HepG2 (cell line): ENCODE measurements around the gene CASKIN1. TPM values are rescaled to one million over a fixed set of nuclear protein-coding genes. Genes with fewer than 3 reads are reported as not detected.

Experiments used
- ARID2 ChIP-seq: sonication (generic); formaldehyde crosslinking; IDR thresholded peaks from 2 replicates; pipeline ENCODE4 v1.8.1; 2022; ENCODE audit warnings: mild to moderate bottlenecking, missing genetic modification reagents, borderline replicate concordance
- BORCS8-MEF2B ChIP-seq: sonication (generic); formaldehyde crosslinking; IDR thresholded peaks from 2 replicates; pipeline ENCODE4 v1.8.0; 2022; ENCODE audit warnings: mild to moderate bottlenecking, missing genetic modification reagents
- DR1 ChIP-seq: sonication (generic); formaldehyde crosslinking; IDR thresholded peaks from 2 replicates; pipeline ENCODE4 v1.8.0; 2021; ENCODE audit warnings: mild to moderate bottlenecking, missing genetic modification reagents, inconsistent platforms
- E2F2 ChIP-seq: sonication (generic); formaldehyde crosslinking; IDR thresholded peaks from 2 replicates; pipeline ENCODE4 v1.4.0; 2020; ENCODE audit warnings: missing genetic modification reagents, borderline replicate concordance
- HOXA3 ChIP-seq: sonication (generic); formaldehyde crosslinking; IDR thresholded peaks from 2 replicates; pipeline ENCODE4 v1.5.0; 2020; ENCODE audit warnings: missing genetic modification reagents
- KAT8 ChIP-seq: IDR thresholded peaks from 2 replicates; pipeline ENCODE4 v1.6.1; 2016; ENCODE audit warnings: missing genetic modification reagents, missing compliant biosample characterization
- KDM2A ChIP-seq: sonication (generic); formaldehyde crosslinking; IDR thresholded peaks from 2 replicates; pipeline ENCODE4 v1.4.0; 2020; ENCODE audit warnings: low read depth, missing genetic modification reagents, borderline replicate concordance
- MEIS1 ChIP-seq: sonication (generic); formaldehyde crosslinking; IDR thresholded peaks from 2 replicates; pipeline ENCODE4 v1.9.0; 2021; ENCODE audit warnings: mild to moderate bottlenecking, missing genetic modification reagents, moderate library complexity, borderline replicate concordance
- MIXL1 ChIP-seq: IDR thresholded peaks from 2 replicates; pipeline ENCODE4 v1.6.1; 2016
- PATZ1 ChIP-seq: sonication (generic); formaldehyde crosslinking; IDR thresholded peaks from 2 replicates; pipeline ENCODE4 v1.4.0; 2020; ENCODE audit warnings: missing genetic modification reagents
- STAT6 ChIP-seq: sonication (generic); formaldehyde crosslinking; IDR thresholded peaks from 2 replicates; pipeline ENCODE4 v1.4.0; 2020; ENCODE audit warnings: missing genetic modification reagents, mild to moderate bottlenecking, borderline replicate concordance
- TAF1 ChIP-seq: sonication (generic); formaldehyde crosslinking; IDR thresholded peaks from 2 replicates; pipeline ENCODE4 v1.4.0; 2020; ENCODE audit warnings: missing genetic modification reagents
- TP53 ChIP-seq: sonication (generic); formaldehyde crosslinking; conservative IDR thresholded peaks from 2 replicates; pipeline ENCODE4 v1.4.0; 2020; ENCODE audit warnings: missing genetic modification reagents
- ZBTB7B ChIP-seq: sonication (generic); formaldehyde crosslinking; IDR thresholded peaks from 2 replicates; pipeline ENCODE4 v1.4.0; 2020; ENCODE audit warnings: missing genetic modification reagents
- ZNF550 ChIP-seq: sonication (generic); formaldehyde crosslinking; IDR thresholded peaks from 2 replicates; pipeline ENCODE4 v1.4.0; 2020; ENCODE audit warnings: mild to moderate bottlenecking, missing genetic modification reagents, borderline replicate concordance
- ZNF766 ChIP-seq: sonication (generic); formaldehyde crosslinking; IDR thresholded peaks from 2 replicates; pipeline ENCODE4 v1.5.0; 2020; ENCODE audit warnings: missing genetic modification reagents, borderline replicate concordance
- ZNF800 ChIP-seq: sonication (generic); formaldehyde crosslinking; IDR thresholded peaks from 2 replicates; pipeline ENCODE4 v1.4.0; 2020; ENCODE audit warnings: missing genetic modification reagents
- ZSCAN9 ChIP-seq: IDR thresholded peaks from 2 replicates; pipeline ENCODE4 v1.6.1; 2016; ENCODE audit warnings: borderline replicate concordance
- polyA plus RNA-seq, 8 experiments: library from polyadenylated mRNA; depleted of rRNA in 3 of 8; stranded (reverse) in 7 of 8; unstranded in 1 of 8; fragments of >200 nt; fragmentation: Illumina TruSeq in 4 of 8; extraction: Trizol in 4 of 8; gene quantifications; 2 replicates each; pipeline versions ENCODE4 v1.2.1 to v1.2.3, GENCODE V29; 2011 to 2016; ENCODE audit warnings: low read depth in 4 of 8, missing spikeins in 1 of 8, mixed read lengths in 1 of 8; ENCODE audit not compliant: insufficient read depth in 1 of 8
- total RNA-seq, 5 experiments: library from RNA; depleted of rRNA; stranded (reverse); fragments of >200 nt; fragmentation: Illumina TruSeq; extraction: Trizol; gene quantifications; 2 replicates each; pipeline ENCODE4 v1.2.3, GENCODE V29; 2016; ENCODE audit warnings: low read depth in 1 of 5
- TF ChIP-seq, protein P1 (sequence below): IDR thresholded peaks from 2 replicates; pipeline ENCODE4 v1.6.1; 2012; ENCODE audit warnings: inconsistent platforms
- TF ChIP-seq, protein P2 (sequence below): sonication (generic); formaldehyde crosslinking; IDR thresholded peaks from 2 replicates; pipeline ENCODE4 v1.4.0; 2020; ENCODE audit warnings: missing genetic modification reagents

The CASKIN1 gene
- total and polyA plus RNA-seq, 2 of the 13 experiments (the other 11 are each of a cell fraction or from before 2014, with no cell fraction given): 1.2 to 2.2 TPM

DNA sequence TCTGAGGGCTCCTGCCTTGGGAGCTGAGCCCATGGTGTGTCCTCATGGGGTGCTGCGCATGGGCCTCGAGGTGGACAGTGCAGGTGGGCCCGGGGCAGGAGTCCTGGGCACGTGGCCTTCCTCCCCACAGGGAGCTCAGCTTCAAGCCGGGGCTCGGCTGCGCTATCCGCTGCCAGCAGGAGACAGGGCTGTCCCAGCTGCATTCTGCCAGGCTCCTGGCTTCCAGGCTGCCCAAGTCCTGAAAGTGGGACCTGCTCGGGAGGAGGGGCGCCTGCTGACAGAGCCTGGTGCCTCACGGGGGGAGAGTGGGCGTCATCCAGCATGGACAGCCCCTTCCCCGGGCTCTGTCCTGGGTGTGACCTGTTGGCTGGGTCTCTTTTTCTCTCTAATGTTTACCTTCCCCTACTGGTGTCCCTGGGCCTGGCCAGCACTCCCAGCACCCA, 33.7 kb downstream of the CASKIN1 start (continued):
- TF ChIP-seq TAF1 (CRISPR knock-in tag): 0 out of 2 replicates have a peak, but pooled peaks have one; percentile 2
- peak; percentile 34 for TF ChIP-seq PATZ1 (CRISPR knock-in tag)
- peak; percentile 23; the same call in 1 of the 2 replicates for TF ChIP-seq ZBTB7B (CRISPR knock-in tag)
- TF ChIP-seq STAT6 (CRISPR knock-in tag): no peak
- TF ChIP-seq, protein P1, sequence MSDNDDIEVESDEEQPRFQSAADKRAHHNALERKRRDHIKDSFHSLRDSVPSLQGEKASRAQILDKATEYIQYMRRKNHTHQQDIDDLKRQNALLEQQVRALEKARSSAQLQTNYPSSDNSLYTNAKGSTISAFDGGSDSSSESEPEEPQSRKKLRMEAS: peak; percentile 73
- TF ChIP-seq ZNF800 (CRISPR knock-in tag): 0 out of 2 replicates have a peak, but pooled peaks have one; percentile 31
- TF ChIP-seq, protein P2, sequence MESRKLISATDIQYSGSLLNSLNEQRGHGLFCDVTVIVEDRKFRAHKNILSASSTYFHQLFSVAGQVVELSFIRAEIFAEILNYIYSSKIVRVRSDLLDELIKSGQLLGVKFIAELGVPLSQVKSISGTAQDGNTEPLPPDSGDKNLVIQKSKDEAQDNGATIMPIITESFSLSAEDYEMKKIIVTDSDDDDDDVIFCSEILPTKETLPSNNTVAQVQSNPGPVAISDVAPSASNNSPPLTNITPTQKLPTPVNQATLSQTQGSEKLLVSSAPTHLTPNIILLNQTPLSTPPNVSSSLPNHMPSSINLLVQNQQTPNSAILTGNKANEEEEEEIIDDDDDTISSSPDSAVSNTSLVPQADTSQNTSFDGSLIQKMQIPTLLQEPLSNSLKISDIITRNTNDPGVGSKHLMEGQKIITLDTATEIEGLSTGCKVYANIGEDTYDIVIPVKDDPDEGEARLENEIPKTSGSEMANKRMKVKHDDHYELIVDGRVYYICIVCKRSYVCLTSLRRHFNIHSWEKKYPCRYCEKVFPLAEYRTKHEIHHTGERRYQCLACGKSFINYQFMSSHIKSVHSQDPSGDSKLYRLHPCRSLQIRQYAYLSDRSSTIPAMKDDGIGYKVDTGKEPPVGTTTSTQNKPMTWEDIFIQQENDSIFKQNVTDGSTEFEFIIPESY (CRISPR knock-in tag): peak; percentile 100
- TF ChIP-seq MEIS1: no peak
- TF ChIP-seq TP53: 0 out of 2 replicates have a peak, but pooled peaks have one; percentile 57
- 0 out of 2 replicates have a peak, but pooled peaks have one; percentile 20 for TF ChIP-seq BORCS8-MEF2B (CRISPR knock-in tag)
- TF ChIP-seq E2F2: 0 out of 2 replicates have a peak, but pooled peaks have one; percentile 37
- TF ChIP-seq DR1: peak; percentile 23; the same call in 1 of the 2 replicates
- 0 out of 2 replicates have a peak, but pooled peaks have one; percentile 13 for TF ChIP-seq ARID2
- 0 out of 2 replicates have a peak, but pooled peaks have one; percentile 4 for TF ChIP-seq ZSCAN9 (CRISPR knock-in tag)
- no peak for TF ChIP-seq MIXL1
- no peak for TF ChIP-seq KAT8 (CRISPR knock-in tag)
- 0 out of 2 replicates have a peak, but pooled peaks have one; percentile 6 for TF ChIP-seq KDM2A (CRISPR knock-in tag)
- no peak for TF ChIP-seq ZNF766 (CRISPR knock-in tag)
- peak; percentile 50; the same call in 1 of the 2 replicates for TF ChIP-seq HOXA3 (CRISPR knock-in tag)
- 0 out of 2 replicates have a peak, but pooled peaks have one; percentile 45 for TF ChIP-seq ZNF550 (CRISPR knock-in tag)
